ENCODE measurements around the gene RBM25.
A peak's percentile ranks its signal among the peaks of the same experiment; 100 is the strongest.

RBM25 gene

GRCh38 chr14:73102806-73103497 is 44.6 kb downstream of the RBM25 start:
- DNase-seq (ENCODE audit: low spot score): no peak

GRCh38 chr14:73105050-73105449 is 46.7 kb downstream of the RBM25 start:
- DNase-seq (ENCODE audit: low spot score): no peak

DNA sequence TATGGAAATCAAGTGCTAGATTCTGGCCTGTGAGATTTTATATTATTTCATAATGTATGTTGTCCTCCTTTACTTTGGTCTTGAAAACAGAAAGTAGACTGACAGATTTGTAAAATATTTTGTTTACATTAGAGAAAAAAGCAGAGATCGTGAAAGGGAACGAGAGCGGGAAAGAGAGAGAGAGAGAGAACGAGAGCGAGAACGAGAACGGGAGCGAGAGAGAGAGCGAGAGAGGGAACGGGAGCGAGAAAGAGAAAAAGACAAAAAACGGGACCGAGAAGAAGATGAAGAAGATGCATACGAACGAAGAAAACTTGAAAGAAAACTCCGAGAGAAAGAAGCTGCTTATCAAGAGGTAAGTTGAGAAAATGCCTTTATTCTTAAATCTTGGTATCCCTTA is 47.4 kb downstream of the RBM25 start:
- no peak for DNase-seq (ENCODE audit: low spot score)

- no peak for DNase-seq (ENCODE audit: low spot score)
Measured at GRCh38 chr14:73116079-73116665, 57.8 kb downstream of the RBM25 start.

- no peak for DNase-seq (ENCODE audit: low spot score)
Measured at GRCh38 chr14:73124180-73124894, 66.0 kb downstream of the RBM25 start.

DNA sequence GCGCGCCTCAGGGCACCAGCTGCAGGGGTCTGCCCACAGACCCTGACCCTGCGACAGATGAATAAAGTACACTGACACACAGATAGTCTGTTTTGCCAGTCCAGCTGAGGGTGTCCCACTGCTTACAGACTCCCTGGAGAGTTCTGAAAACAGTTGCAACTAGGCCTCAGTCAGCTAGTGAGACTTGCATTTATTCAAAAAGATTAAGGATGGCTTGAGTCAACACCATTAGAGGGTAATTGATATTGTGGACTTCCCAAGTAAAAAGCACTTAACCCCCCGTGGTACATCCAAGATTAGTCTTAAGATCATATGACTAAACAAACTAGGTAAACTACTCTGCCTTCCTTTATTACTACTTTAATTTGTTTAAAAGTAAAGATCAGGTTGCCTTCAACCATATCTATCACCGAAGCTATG is 66.8 kb downstream of the RBM25 start:
- DNase-seq (ENCODE audit: low spot score): no peak

DNA sequence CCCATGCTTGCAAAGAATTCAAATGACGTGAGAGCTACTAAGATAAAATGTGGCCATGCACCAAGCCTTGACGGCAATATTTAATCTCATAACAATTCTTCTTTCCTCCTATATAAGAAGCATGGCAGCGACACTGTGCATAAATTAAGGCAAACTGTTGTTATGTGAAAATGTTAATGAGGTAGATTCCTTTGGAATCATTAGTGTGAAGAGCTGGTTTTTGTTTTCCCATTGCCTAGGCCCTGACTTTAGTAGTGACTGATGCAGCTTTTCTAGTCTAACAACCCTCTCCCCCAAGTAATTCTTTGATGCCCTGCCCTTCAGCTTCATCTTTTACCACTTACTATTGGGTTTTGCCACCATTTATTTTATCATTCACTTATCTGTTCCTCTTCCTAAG is 67.4 kb downstream of the RBM25 start:
- no peak for DNase-seq (ENCODE audit: low spot score)

GRCh38 chr14:73133795-73134194 is 75.5 kb downstream of the RBM25 start:
- no peak for DNase-seq (ENCODE audit: low spot score)

- DNase-seq (ENCODE audit: low spot score): no peak
Measured at GRCh38 chr14:73136085-73136386, 77.7 kb downstream of the RBM25 start.

DNA sequence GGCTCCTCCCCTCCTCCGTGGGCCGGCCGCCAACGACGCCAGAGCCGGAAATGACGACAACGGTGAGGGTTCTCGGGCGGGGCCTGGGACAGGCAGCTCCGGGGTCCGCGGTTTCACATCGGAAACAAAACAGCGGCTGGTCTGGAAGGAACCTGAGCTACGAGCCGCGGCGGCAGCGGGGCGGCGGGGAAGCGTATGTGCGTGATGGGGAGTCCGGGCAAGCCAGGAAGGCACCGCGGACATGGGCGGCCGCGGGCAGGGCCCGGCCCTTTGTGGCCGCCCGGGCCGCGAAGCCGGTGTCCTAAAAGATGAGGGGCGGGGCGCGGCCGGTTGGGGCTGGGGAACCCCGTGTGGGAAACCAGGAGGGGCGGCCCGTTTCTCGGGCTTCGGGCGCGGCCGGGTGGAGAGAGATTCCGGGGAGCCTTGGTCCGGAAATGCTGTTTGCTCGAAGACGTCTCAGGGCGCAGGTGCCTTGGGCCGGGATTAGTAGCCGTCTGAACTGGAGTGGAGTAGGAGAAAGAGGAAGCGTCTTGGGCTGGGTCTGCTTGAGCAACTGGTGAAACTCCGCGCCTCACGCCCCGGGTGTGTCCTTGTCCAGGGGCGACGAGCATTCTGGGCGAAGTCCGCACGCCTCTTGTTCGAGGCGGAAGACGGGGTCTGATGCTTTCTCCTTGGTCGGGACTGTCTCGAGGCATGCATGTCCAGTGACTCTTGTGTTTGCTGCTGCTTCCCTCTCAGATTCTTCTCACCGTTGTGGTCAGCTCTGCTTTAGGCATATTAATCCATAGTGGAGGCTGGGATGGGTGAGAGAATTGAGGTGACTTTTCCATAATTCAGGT is 78.3 kb downstream of the RBM25 start, which contains the start of gene PSEN1:
Gene PSEN1, plus strand, starts transcription at position 121 of the 839 bp plus-strand sequence. CDS start 11,513 bp downstream, outside the sequence.
- peak; percentile 87 for DNase-seq (ENCODE audit: low spot score)

DNA sequence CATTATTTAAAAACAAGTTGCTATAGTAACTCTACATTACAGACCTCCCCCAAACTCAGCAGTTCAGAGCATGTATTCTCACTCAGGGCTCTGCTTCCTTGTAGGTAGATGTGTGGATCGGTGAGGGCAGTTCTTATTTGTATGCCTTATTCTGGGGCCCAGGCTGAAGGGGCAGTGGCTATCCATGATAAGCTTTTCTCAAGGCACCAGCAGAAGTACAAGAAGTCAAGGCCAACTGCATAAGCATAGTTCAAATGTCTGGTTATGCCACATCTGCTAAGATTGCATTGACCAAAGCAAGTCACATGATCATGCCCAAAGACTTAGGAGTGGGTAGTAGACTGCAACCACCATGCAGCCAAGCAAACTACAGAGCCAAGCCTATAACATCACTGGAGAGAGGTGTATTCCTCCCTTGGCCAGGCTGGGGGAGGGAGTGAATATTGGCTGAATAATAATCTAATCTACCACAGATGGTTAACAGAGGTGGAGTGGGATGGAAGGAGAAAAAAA is 82.5 kb downstream of the RBM25 start:
- no peak for DNase-seq (ENCODE audit: low spot score)

DNA sequence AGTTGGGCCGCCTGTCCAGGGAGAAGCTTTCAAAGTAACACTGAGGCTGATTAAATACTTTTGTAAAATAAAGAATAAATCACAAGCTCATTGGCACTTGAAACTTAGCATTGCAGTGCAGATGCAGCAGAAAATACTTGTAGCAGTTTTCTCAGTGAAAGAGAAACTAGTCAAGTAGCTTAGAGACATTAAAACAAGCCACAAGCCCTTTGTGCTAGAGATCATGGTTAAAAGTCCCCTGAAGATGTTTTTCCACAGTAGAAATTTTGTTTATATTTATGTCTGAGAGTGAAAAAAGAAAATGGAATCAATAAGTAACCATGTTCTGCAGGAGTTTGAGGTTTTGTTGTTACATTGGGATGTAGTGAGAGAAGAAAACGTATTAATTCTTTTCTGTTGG is 83.9 kb downstream of the RBM25 start:
- DNase-seq (ENCODE audit: low spot score): no peak

GRCh38 chr14:73143003-73143402 is 84.7 kb downstream of the RBM25 start:
- no peak for DNase-seq (ENCODE audit: low spot score)

DNA sequence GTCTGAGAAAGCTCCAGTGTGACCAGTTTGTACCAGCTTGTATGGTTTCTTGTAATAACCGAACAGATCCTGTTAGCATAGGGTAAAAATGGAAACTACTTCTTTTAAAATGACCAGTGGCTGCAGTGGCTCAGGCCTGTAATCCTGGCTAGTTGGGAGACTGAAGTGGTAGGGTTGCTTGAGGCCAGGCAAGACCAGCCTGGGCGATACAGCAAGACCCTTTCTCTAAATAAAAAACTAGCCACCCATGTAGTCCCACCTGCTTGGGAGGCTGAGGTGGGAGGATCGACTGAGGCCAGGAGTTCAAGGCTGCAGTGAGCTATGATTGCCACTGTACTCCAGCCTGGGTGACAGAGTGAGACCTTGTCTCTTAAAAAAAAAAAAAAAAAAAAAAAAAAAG is 85.3 kb downstream of the RBM25 start:
- no peak for DNase-seq (ENCODE audit: low spot score)

DNA sequence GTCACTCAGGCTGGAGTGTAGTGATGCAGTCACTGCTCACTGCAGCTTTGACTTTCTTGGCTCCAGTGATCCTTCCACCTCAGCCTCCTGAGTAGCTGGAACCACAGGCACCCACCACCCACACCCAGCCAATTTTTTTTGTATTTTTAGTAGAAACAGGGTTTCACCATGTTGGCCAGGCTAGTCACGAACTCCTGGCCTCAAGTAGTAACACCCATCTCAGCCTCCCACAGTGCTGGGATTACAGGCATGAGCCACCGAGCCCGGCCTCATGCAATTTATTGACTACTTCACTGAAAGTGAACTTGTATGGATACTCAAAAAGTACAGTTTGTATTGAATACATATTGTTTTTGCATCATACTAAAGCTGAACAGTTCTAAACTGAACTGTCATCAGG is 87.0 kb downstream of the RBM25 start:
- DNase-seq (ENCODE audit: low spot score): no peak

DNA sequence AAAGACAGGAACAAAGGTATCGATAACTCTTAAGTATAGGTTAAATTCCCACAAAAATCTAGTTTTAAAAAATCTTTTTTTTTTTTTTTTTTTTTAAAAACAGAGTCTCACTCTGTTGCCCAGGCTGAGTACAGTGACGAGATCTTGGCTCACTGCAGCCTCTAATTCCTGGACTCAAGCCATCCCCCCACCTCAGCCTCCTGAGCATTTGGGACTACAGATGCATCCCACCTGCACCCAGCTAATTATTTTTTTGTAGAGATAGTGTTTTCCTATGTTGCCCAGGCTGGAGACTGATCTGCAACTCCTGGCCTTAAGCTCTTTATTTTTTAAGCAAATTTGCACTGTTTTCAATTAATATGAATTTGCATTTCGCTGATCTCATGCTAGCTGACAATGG is 87.8 kb downstream of the RBM25 start:
- DNase-seq (ENCODE audit: low spot score): no peak

- DNase-seq (ENCODE audit: low spot score): no peak
Measured at GRCh38 chr14:73149753-73150152, 91.4 kb downstream of the RBM25 start.

- no peak for DNase-seq (ENCODE audit: low spot score)
Measured at GRCh38 chr14:73153272-73153671, 94.9 kb downstream of the RBM25 start.

DNA sequence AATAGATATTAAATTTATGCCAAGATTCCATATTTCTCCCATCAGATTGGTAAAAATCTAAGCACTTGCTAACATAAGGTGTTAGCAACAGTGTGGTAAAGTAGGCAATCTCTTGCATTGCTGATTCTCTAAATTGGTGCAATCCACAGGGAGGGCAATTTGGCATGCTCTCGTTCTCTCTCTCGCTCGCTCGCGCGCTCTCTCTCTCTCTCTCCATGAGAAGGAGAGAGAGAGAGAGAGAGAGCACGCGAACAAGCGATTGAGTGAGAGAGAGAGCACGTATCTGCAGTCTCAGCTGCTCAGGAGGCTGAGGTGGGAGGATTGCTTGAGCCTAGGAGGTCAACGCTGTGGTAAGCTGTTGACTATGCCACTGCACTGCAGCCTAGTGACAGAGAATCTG is 103.9 kb downstream of the RBM25 start:
- DNase-seq (ENCODE audit: low spot score): no peak

DNA sequence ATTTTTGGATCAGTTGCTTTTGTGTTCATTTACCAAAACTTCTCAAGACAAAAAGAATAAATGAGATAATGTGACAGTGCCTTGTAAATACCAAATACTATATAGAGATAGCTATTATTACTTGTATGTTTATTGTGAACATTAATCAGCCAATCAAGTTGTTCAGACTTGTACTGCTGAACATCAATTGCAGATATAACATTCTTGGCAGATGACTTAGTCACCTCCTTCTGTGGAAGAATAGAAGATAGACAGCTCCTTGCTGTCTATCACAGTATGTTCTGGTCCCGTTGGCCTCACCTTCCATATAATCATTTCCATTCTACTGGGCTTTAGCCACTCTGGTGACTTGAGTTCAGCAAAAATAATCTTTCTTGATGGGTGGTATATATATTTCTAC is 108.1 kb downstream of the RBM25 start:
- DNase-seq (ENCODE audit: low spot score): no peak

- no peak for DNase-seq (ENCODE audit: low spot score)
Measured at GRCh38 chr14:73167727-73168126, 109.4 kb downstream of the RBM25 start.

- no peak for DNase-seq (ENCODE audit: low spot score)
Measured at GRCh38 chr14:73168274-73168673, 109.9 kb downstream of the RBM25 start.
